HepG2 (cell line): ENCODE data around the gene HELB. TPM values are rescaled to one million over a fixed set of nuclear protein-coding genes. Genes with fewer than 3 reads are reported as not detected.

Source experiments
- ATAC-seq: fragments of 200-7000 bp; cut with Tn5 transposase; 3 replicates; pipeline ENCODE4 v1.9.1; 2020; ENCODE audit warnings: mild to moderate bottlenecking, moderate library complexity
- BruUV-seq: library from RNA; stranded (reverse); fragments of 400-500 nt; replicated peaks from 2 replicates; lab custom pipeline; 2021; lab: Mats Ljungman, UMichigan
- CTCF ChIA-PET: fragments of 300-600 bp; formaldehyde crosslinking; extraction: SDS; loops from one replicate; lab custom pipeline; 2021; ENCODE audit warnings: low total read pairs, inconsistent platforms, low intra/inter-chr PET ratio; lab: Yijun Ruan, JAX
- POLR2A ChIA-PET: fragments of 350-600 bp; sonication (Branson Sonifier 250); formaldehyde crosslinking; loops from one replicate; lab custom pipeline; 2020; ENCODE audit warnings: antibody characterized with exemption, inconsistent platforms; lab: Yijun Ruan, JAX
- DNase-seq: peaks from one replicate; pipeline ENCODE4 v3.0.0-alpha.2; 2015; ENCODE audit warnings: low spot score
- FAIRE-seq: peaks from 3 replicates; lab custom pipeline; 2011; peaks lifted over from hg19 to GRCh38; lab: Jason Lieb, UNC
- H2AFZ ChIP-seq: one replicate; pipeline ENCODE4 v1.6.1; 2011; ENCODE audit warnings: low read length, inconsistent platforms
- H3K27ac ChIP-seq: fragments of 300-600 bp; 3 replicates; pipeline ENCODE4 v1.8.0; 2011; ENCODE audit warnings: mixed run types, mild to moderate bottlenecking, mixed read lengths, low read length, inconsistent platforms; ENCODE audit not compliant: insufficient read depth; ENCODE audit errors: extremely low read length
- H3K27me3 ChIP-seq, 2 experiments: fragments of 200-600 bp in 1 of 2; 2 replicates in 1 of 2; 3 replicates in 1 of 2; pipeline versions ENCODE4 v1.6.0 to v1.8.0; 2011; ENCODE audit warnings: low read length in 2 of 2, mild to moderate bottlenecking in 2 of 2, moderate library complexity in 2 of 2, inconsistent platforms in 1 of 2; ENCODE audit not compliant: insufficient read depth in 2 of 2, control insufficient read depth in 1 of 2
- H3K36me3 ChIP-seq, 2 experiments: fragments of 200-600 bp in 1 of 2; replicated peaks in 1 of 2; 2 replicates in 1 of 2; 3 replicates in 1 of 2; pipeline versions ENCODE4 v1.5.1 to v1.8.0; 2011; ENCODE audit warnings: low read length in 2 of 2, inconsistent platforms in 1 of 2; ENCODE audit not compliant: insufficient read depth in 2 of 2, control insufficient read depth in 1 of 2
- H3K4me1 ChIP-seq: 2 replicates; pipeline ENCODE4 v1.5.1; 2012; ENCODE audit warnings: low read length, inconsistent platforms; ENCODE audit not compliant: insufficient read depth
- H3K4me2 ChIP-seq: 2 replicates; pipeline ENCODE4 v1.6.0; 2011; ENCODE audit warnings: low read depth, low read length, inconsistent platforms
- H3K4me3 ChIP-seq, 3 experiments: fragments of 200-600 bp in 1 of 3; sonication (generic), shearing (Covaris generic) in 1 of 3; replicated peaks in 1 of 3; 2 replicates each; pipeline ENCODE4 v1.5.1; 2011 to 2016; ENCODE audit warnings: low read length in 3 of 3, inconsistent platforms in 2 of 3, low read depth in 2 of 3, mild to moderate bottlenecking in 2 of 3, control low read depth in 1 of 3, mixed read lengths in 1 of 3; ENCODE audit not compliant: insufficient read depth in 1 of 3
- H3K79me2 ChIP-seq: one replicate; pipeline ENCODE4 v1.6.1; 2011; ENCODE audit warnings: low read length, inconsistent platforms; ENCODE audit not compliant: insufficient read depth
- H3K9ac ChIP-seq: 2 replicates; pipeline ENCODE4 v1.6.0; 2011; ENCODE audit warnings: mild to moderate bottlenecking, low read depth, low read length, inconsistent platforms; ENCODE audit not compliant: insufficient read depth
- H3K9me3 ChIP-seq: 2 replicates; pipeline ENCODE4 v1.5.1; 2012; ENCODE audit warnings: mild to moderate bottlenecking, low read length
- H4K20me1 ChIP-seq: 2 replicates; pipeline ENCODE4 v1.6.0; 2011; ENCODE audit warnings: inconsistent platforms, mild to moderate bottlenecking, low read length, moderate library complexity; ENCODE audit not compliant: insufficient read depth
- CAMTA2 ChIP-seq: sonication (generic); formaldehyde crosslinking; IDR thresholded peaks from 2 replicates; pipeline ENCODE4 v1.4.0; 2020; ENCODE audit warnings: mild to moderate bottlenecking, missing genetic modification reagents, borderline replicate concordance
- CCAR2 ChIP-seq: fragments of 200-400 bp; formaldehyde crosslinking; optimal IDR thresholded peaks from 2 replicates; pipeline ENCODE3; 2018; ENCODE audit warnings: low read depth, mild to moderate bottlenecking, low read length, moderate library complexity
- ETV6 ChIP-seq: sonication (generic); formaldehyde crosslinking; conservative IDR thresholded peaks from 2 replicates; pipeline ENCODE4 v1.4.0; 2020; ENCODE audit warnings: missing genetic modification reagents
- JUNB ChIP-seq: sonication (generic); formaldehyde crosslinking; IDR thresholded peaks from 2 replicates; pipeline ENCODE4 v1.8.0; 2022; ENCODE audit warnings: missing genetic modification reagents, mild to moderate bottlenecking, borderline replicate concordance
- MIER3 ChIP-seq: IDR thresholded peaks from 2 replicates; pipeline ENCODE4 v1.6.1; 2016; ENCODE audit warnings: missing compliant biosample characterization, borderline replicate concordance
- NR1H2 ChIP-seq: sonication (generic); formaldehyde crosslinking; IDR thresholded peaks from 2 replicates; pipeline ENCODE4 v1.8.1; 2022; ENCODE audit warnings: low read depth, missing genetic modification reagents, borderline replicate concordance
- NR2C2 ChIP-seq: sonication (generic); formaldehyde crosslinking; IDR thresholded peaks from 2 replicates; pipeline ENCODE4 v1.4.0; 2020; ENCODE audit warnings: missing genetic modification reagents, mild to moderate bottlenecking, moderate library complexity, borderline replicate concordance
- SALL1 ChIP-seq: sonication (generic); formaldehyde crosslinking; IDR thresholded peaks from 2 replicates; pipeline ENCODE4 v1.8.0; 2022; ENCODE audit warnings: mild to moderate bottlenecking, missing genetic modification reagents
- SMAD1 ChIP-seq: sonication (generic); formaldehyde crosslinking; IDR thresholded peaks from 2 replicates; pipeline ENCODE4 v1.4.0; 2020; ENCODE audit warnings: missing genetic modification reagents, low read depth, mild to moderate bottlenecking, borderline replicate concordance
- TCF12 ChIP-seq, 2 experiments: fragments of 450-650 bp in 1 of 2; sonication (generic) in 1 of 2; formaldehyde crosslinking in 1 of 2; IDR thresholded peaks; 2 replicates each; pipeline versions ENCODE4 v1.6.1 to v1.8.0; 2017 to 2022; ENCODE audit warnings: antibody characterized with exemption in 1 of 2, mild to moderate bottlenecking in 1 of 2, missing genetic modification reagents in 1 of 2, moderate library complexity in 1 of 2
- THRA ChIP-seq: sonication (generic); formaldehyde crosslinking; IDR thresholded peaks from 2 replicates; pipeline ENCODE4 v1.4.0; 2020; ENCODE audit warnings: missing genetic modification reagents, borderline replicate concordance
- ZNF280B ChIP-seq: sonication (generic); formaldehyde crosslinking; IDR thresholded peaks from 2 replicates; pipeline ENCODE4 v1.5.0; 2020; ENCODE audit warnings: missing genetic modification reagents, mild to moderate bottlenecking, borderline replicate concordance
- ZNF496 ChIP-seq: sonication (generic); formaldehyde crosslinking; IDR thresholded peaks from 2 replicates; pipeline ENCODE4 v1.8.1; 2023; ENCODE audit warnings: mild to moderate bottlenecking, moderate library complexity, missing genetic modification reagents; ENCODE audit not compliant: insufficient replicate concordance
- ZNF558 ChIP-seq: sonication (generic); formaldehyde crosslinking; IDR thresholded peaks from 2 replicates; pipeline ENCODE4 v1.9.0; 2022; ENCODE audit warnings: mild to moderate bottlenecking, missing genetic modification reagents, borderline replicate concordance
- ZNF605 ChIP-seq: sonication (generic); formaldehyde crosslinking; IDR thresholded peaks from 2 replicates; pipeline ENCODE4 v1.8.0; 2022; ENCODE audit warnings: mild to moderate bottlenecking, missing genetic modification reagents
- ZNF614 ChIP-seq: IDR thresholded peaks from 2 replicates; pipeline ENCODE4 v1.6.1; 2018; ENCODE audit warnings: missing biosample characterization, missing genetic modification reagents, inconsistent platforms, borderline replicate concordance
- ZNF740 ChIP-seq: sonication (generic); formaldehyde crosslinking; IDR thresholded peaks from 2 replicates; pipeline ENCODE4 v1.4.0; 2020; ENCODE audit warnings: missing genetic modification reagents
- ZSCAN21 ChIP-seq: sonication (generic); formaldehyde crosslinking; IDR thresholded peaks from 2 replicates; pipeline ENCODE4 v1.8.0; 2022; ENCODE audit warnings: mild to moderate bottlenecking, missing genetic modification reagents, moderate library complexity, borderline replicate concordance
- WGBS: methylation state at CpG from one replicate; pipeline ENCODE4 v1.1.6; 2017; ENCODE audit warnings: low lambda C conversion rate; 5-methylcytosine and 5-hydroxymethylcytosine counted together
- in situ Hi-C: cut with HindIII; loops from 2 replicates; pipeline ENCODE4 v1.10.0; 2017; ENCODE audit warnings: low pct_unique_long_range_greater_than_20kb; ENCODE audit not compliant: extremely low pct_ligation_motif_present
- intact Hi-C: fragments of 100-400 bp; cut with micrococcal nuclease; formaldehyde crosslinking; loops from one replicate; pipeline ENCODE4 v1.10.0; 2022; ENCODE audit not compliant: unreplicated experiment
- polyA plus RNA-seq, 8 experiments: library from polyadenylated mRNA; depleted of rRNA in 3 of 8; stranded (reverse) in 7 of 8; unstranded in 1 of 8; fragments of >200 nt; fragmentation: Illumina TruSeq in 4 of 8; extraction: Trizol in 4 of 8; gene quantifications; 2 replicates each; pipeline versions ENCODE4 v1.2.1 to v1.2.3, GENCODE V29; 2011 to 2016; ENCODE audit warnings: low read depth in 4 of 8, missing spikeins in 1 of 8, mixed read lengths in 1 of 8; ENCODE audit not compliant: insufficient read depth in 1 of 8
- total RNA-seq, 5 experiments: library from RNA; depleted of rRNA; stranded (reverse); fragments of >200 nt; fragmentation: Illumina TruSeq; extraction: Trizol; gene quantifications; 2 replicates each; pipeline ENCODE4 v1.2.3, GENCODE V29; 2016; ENCODE audit warnings: low read depth in 1 of 5

HELB gene
- total and polyA plus RNA-seq, 2 of the 13 experiments (the other 11 are each of a cell fraction or from before 2014, with no cell fraction given) = 1.7 to 3.7 TPM

- in situ Hi-C loops = no loop called here
- no peak for FAIRE-seq
- intact Hi-C loops = no loop called here
These were observed 19.1 kb downstream of the HELB start for GRCh38 chr12:66321435-66321834.

GRCh38 chr12:66323017-66323416, 20.7 kb downstream of the HELB start:
- Histone ChIP-seq H3K27me3 (no peaks in the 10 kb centered on the region), H3K9ac (no peak overlapping the region), H4K20me1 (no peaks in the 10 kb centered on the region; the same call in 1 of the 2 replicates), H3K27ac (no peak overlapping the region), H3K9me3 (no peaks in the 10 kb centered on the region), H3K36me3 (0 out of 5 replicates have a peak, but pooled peaks cover 0 to 6% of the 10 kb centered on the region in 2 experiments), H3K4me3 (no peak overlapping the region), H3K4me1 (no peaks in the 10 kb centered on the region), H3K79me2 (no peaks in the 10 kb centered on the region), H3K4me2 (no peak overlapping the region), H2AFZ (no peak overlapping the region)
- intact Hi-C loops (no loop called here), in situ Hi-C loops (no loop called here)
- WGBS = 100% methylated on average over 1 of the region's 1 CpG
- POLR2A ChIA-PET = no interaction called here
- CTCF ChIA-PET = no interaction called here
- FAIRE-seq (no peak), DNase-seq (no peak), ATAC-seq (no peak)
- no TSS peak for BruUV-seq
- no peak for TF ChIP-seq THRA (CRISPR knock-in tag)
- no peak for TF ChIP-seq SMAD1 (CRISPR knock-in tag)
- no peak for TF ChIP-seq CAMTA2 (CRISPR knock-in tag)
- TF ChIP-seq TCF12 (IDR thresholded peaks at IDR 0.05) = no peak
- TF ChIP-seq TCF12 (CRISPR knock-in tag; IDR thresholded peaks at IDR 0.05) = no peak
- TF ChIP-seq ZNF740 (CRISPR knock-in tag) = no peak
- TF ChIP-seq SALL1 (CRISPR knock-in tag) = no peak
- TF ChIP-seq ZNF605 (CRISPR knock-in tag) = no peak
- TF ChIP-seq MIER3 (CRISPR knock-in tag) = no peak

More at GRCh38 chr12:66321435-66321834, 19.1 kb downstream of the HELB start:
- Histone ChIP-seq H4K20me1 (no peaks in the 10 kb centered on the region; the same call in 1 of the 2 replicates), H3K9me3 (no peaks in the 10 kb centered on the region), H3K4me3 (no peak overlapping the region), H3K79me2 (no peaks in the 10 kb centered on the region), H3K27me3 (no peaks in the 10 kb centered on the region), H3K4me2 (no peak overlapping the region), H2AFZ (no peak overlapping the region), H3K4me1 (no peaks in the 10 kb centered on the region), H3K36me3 (0 out of 5 replicates have a peak, but pooled peaks cover 0 to 6% of the 10 kb centered on the region in 2 experiments), H3K9ac (no peak overlapping the region), H3K27ac (no peak overlapping the region)
- no peak for TF ChIP-seq NR2C2 (CRISPR knock-in tag)
- TF ChIP-seq ZNF280B (CRISPR knock-in tag) = no peak
- no peak for TF ChIP-seq ZNF496
- no peak for TF ChIP-seq NR1H2 (CRISPR knock-in tag)
- TF ChIP-seq ETV6 (CRISPR knock-in tag) = no peak
- TF ChIP-seq ZNF614 (CRISPR knock-in tag) = no peak
- TF ChIP-seq ZSCAN21 (CRISPR knock-in tag) = no peak
- TF ChIP-seq ZNF558 (CRISPR knock-in tag) = no peak
- TF ChIP-seq JUNB (CRISPR knock-in tag) = no peak
- no peak for TF ChIP-seq CCAR2
- no peak for ATAC-seq
- POLR2A ChIA-PET = no interaction called here
- no peak for DNase-seq
- CTCF ChIA-PET = no interaction called here
- BruUV-seq = no TSS peak
